Cardiac septum (tissue), 1 donor: ENCODE measurements around the gene SLC16A11. TPM values are rescaled to one million over a fixed set of nuclear protein-coding genes. Genes with fewer than 3 reads are reported as not detected.

ENCODE experiments used
- DNase-seq: peaks from one replicate; pipeline ENCODE4 v3.0.0-alpha.2; 2020; ENCODE audit warnings: low spot score
- intact Hi-C: fragments of 100-400 bp; cut with DNase I; formaldehyde crosslinking; loops from one replicate; pipeline ENCODE4 v1.14.0; 2022
- total RNA-seq: library from RNA; stranded (reverse); fragmentation: NEBNext Ultra II Directional; extraction: Animal tissue kit (Norgen Biotek cat#: 25700); gene quantifications from one replicate; pipeline ENCODE4 v1.2.1, GENCODE V29; 2021
- donor health status: DM: no; HTN: no; CAD: no.

Gene SLC16A11
- total RNA-seq, 1 donor from 2014 or later = 1.1 TPM

DNA sequence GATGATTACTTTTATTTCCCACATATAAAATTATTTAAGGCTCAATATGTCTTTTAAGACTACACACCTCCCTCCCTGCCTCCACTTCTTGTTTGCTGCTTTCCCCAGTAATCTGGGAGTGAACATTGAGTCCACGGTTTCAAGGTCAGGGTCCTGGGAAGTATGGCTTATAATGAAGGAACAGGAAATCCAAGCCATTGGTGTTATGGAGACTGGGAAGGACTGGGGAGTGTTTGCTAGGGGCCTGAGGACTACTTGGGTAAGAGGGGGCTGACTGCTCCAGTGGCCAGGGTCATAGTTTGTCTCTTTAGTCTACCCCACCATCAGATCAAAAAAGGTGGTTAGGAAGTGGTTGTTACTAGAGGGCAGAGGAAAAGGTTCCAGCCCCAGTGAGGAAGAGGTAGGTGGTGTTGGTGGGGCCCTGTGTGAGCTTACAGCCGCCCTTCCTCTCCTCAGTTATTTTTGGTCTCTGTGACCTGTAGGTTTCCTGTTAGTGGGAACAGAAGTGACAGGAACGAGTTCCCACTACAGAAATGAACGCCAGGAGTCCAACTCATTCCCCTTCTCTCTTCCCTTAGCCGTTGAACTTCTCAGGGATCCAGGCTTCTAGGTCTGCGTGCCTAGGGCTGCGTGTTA lies 8.8 kb downstream of the SLC16A11 start:
- DNase-seq = no peak
- intact Hi-C loops = no loop called here

DNA sequence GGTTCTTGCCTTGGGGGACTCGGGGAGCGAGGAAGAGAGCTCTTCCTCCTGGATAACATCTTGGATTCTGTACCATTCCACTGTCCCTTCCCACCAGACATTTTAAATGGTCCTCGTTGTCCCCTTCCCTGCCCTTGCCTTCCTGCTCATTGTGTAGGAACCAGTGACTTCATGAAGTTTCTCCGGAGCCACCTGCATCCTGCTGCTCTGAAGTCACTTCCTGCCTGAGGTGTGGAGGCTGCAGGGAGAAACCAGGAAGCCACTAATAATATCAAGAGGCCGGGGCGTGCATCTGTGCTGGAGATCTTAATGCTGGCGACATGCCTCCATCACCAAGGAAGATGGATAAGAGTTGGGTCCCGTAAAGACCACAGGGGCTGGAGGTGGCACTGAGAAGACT lies 14.2 kb downstream of the SLC16A11 start:
- intact Hi-C loops = no loop called here
- DNase-seq = no peak

DNA sequence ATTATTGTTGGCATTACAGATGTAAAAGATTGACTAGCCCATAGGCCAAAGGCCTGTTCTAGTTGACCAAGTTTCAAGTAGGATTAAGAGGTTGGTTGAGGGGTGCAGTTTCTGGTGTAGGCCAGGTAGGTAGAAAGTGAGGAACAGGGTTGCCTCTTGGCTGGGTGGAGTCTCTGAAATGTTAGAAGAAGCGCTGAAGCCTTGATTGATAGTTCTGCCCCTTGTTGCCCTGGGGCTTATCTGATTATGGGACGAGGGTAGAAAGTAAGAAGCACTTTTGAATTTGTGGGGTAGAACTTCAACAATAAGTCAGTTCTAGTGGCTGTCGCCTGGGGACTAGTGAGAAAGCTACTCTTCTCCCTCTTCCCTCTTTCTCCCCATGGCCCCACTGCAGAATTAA lies 14.8 kb downstream of the SLC16A11 start:
- DNase-seq = no peak
- intact Hi-C loops = no loop called here

DNA sequence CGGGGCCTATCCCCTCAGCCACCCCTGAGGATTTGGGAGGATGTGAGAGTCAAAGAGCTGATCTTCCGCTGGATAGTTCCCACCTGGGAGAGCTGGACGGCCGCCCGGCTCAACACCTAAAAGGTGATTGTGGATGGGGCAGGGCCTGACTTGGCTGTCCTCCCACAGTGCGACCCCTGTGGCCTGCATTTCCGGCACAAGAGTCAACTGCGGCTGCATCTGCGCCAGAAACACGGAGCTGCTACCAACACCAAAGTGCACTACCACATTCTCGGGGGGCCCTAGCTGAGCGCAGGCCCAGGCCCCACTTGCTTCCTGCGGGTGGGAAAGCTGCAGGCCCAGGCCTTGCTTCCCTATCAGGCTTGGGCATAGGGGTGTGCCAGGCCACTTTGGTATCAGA lies 16.6 kb downstream of the SLC16A11 start:
- intact Hi-C loops = no loop called here
- DNase-seq = no peak

DNA sequence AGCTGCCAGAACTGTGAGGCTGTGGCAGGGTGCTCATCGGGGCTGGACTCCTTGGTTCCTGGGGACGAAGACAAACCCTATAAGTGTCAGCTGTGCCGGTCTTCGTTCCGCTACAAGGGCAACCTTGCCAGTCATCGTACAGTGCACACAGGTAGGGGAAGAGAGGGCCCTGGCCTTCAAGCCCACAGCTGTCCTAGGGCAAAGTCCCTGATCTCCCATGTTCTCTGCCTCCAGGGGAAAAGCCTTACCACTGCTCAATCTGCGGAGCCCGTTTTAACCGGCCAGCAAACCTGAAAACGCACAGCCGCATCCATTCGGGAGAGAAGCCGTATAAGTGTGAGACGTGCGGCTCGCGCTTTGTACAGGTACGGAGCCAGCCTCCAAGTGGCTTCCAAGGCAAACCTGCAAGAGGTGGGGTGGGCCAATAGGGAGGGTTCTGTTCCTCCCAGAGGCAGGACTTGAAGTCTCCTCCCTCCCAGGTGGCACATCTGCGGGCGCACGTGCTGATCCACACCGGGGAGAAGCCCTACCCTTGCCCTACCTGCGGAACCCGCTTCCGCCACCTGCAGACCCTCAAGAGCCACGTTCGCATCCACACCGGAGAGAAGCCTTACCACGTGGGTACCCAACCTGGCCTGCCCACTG lies 17.3 kb downstream of the SLC16A11 start:
- intact Hi-C loops = no loop called here
- DNase-seq = no peak

DNA sequence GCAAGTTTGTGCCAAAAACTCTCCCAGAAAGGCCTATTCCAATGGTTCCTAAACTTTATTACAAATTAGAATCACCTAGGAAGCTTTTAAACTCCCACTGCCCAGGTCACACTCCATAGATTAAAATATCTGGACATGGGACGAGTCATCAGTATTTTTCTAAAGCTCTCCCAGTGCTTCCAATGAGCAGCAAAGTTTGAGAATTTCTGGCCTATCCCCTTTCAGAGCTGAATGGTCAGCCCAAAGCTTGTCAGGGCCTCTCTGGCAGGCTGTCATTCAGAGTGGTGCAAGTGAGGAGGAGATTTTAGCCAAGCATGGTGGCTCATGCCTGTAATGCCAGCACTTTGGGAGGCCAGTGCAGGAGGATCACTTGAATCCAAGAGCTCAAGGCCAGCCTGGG lies 18.6 kb downstream of the SLC16A11 start:
- intact Hi-C loops = no loop called here
- no peak for DNase-seq

DNA sequence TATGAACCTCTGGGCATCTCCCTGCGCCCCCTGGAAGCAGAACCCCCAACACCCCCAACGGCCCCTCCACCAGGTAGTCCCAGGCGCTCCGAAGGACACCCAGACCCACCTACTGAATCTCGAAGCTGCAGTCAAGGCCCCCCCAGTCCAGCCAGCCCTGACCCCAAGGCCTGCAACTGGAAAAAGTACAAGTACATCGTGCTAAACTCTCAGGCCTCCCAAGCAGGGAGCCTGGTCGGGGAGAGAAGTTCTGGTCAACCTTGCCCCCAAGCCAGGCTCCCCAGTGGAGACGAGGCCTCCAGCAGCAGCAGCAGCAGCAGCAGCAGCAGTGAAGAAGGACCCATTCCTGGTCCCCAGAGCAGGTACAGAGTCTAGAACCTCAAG lies 19.5 kb downstream of the SLC16A11 start:
- DNase-seq = peak; percentile 75
- intact Hi-C loops = loop anchor here (5.0 kb wide), 1 partner anchor 272 kb away; no protein-coding TSS in a partner anchor

DNA sequence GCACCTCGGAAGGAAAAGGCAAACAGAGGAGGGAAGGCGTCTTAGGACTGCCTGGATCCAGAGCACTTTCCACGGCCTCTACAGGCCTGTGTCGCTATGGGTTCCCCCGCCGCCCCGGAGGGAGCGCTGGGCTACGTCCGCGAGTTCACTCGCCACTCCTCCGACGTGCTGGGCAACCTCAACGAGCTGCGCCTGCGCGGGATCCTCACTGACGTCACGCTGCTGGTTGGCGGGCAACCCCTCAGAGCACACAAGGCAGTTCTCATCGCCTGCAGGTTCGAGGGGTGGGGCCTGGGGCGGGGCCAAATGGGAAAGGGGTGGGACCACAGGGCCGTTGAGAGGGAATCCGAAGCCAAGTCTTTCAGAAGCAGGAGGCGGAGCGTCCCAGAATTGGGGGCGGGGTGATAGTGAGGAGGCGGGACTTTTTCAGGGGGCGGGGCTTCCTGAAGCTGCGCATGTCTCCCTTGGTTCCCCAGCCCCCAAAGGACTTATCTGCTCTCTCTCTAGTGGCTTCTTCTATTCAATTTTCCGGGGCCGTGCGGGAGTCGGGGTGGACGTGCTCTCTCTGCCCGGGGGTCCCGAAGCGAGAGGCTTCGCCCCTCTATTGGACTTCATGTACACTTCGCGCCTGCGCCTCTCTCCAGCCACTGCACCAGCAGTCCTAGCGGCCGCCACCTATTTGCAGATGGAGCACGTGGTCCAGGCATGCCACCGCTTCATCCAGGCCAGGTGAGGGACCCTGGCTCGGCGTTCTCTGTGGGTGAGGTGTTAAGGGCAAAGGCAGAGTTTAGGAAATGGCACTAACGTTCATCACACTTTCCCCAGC lies 20.1 kb downstream of the SLC16A11 start:
- intact Hi-C loops = loop anchor here (5.0 kb wide), 1 partner anchor 271 kb away; no protein-coding TSS in a partner anchor
- peak; percentile 97 for DNase-seq

DNA sequence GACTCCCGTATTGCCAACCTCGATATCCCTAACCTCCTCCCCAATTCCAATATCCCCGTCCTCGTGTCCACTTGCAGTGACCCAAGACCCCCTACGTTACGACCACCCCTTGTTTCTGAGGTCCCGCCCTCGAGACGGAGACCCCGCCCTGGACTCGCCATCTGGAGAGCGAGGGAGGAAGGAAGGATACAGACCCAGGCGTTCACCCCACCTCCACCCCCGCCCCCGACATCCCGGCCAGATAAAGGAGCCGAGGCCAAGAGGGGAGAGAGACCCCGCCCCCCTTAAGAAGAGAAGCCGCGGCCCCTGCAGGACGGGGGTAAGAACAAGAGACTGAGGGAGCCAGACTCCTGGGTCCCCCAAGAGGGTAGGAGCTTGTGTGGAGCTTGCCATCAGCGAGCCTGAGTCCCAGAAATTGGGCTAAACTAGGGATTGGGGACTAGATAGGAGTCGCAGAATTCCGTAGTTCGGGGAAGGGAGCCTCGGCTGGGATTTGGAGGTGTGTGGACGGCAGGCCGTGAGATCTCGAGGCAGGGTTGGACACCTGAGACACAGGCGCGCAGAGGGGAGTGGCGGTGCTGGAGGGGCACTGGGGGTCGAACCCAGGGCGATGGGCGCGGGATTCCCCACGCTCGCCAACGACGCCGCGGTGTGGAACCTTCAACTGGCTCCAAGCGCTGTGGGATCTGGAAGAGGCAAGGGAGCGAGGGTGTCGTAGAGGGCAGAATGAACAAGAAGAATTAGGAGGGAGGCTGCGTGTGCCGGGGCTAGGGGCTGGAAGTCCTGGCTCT lies 20.9 kb downstream of the SLC16A11 start, which contains the start of gene BCL6B:
Gene BCL6B (plus strand): TSS at position 270 of the 791 bp plus-strand sequence. CDS start 622 bp downstream, outside the sequence.
- DNase-seq = peak; percentile 76
- intact Hi-C loops = loop anchor here (5.0 kb wide), 1 partner anchor 271 kb away; no protein-coding TSS in a partner anchor

DNA sequence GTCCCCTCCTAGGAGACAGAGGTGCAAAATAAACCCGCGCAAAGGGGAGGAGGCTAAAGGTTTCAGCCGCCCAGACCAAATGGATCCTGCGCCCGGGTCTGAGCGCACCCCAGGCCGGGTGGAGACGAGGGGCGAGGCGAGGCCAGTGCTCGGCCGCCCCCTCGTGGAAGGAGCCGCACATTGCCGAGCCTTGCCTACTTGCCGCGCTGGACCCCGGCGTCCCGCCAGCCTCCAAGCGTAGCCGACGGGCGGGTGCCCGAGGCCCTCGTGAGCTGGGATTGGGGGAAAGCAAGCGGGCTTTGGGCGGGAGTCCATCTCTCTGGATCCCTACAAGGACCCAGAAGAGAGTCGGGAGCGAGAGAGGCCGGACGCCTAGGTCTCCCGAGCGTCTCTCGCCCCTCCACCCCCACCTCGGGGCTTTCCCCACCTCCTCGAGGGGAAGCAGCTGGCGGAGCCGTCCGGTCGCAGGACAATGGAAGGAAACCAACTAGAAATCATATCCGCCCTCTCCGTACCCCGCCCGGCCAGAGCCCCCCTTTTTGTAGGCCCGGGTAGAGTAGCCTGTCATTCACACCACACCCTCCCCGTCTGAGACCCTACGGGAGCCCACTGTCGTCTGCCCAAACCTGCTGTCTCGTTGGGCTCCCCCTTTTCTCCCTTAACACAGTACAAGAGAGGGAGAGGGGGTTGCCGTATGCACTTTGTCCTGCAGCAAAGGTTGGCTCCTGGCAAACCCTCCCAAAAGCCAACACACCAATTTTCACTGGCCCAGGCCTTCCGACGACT lies 21.7 kb downstream of the SLC16A11 start:
- intact Hi-C loops = loop anchor here (5.0 kb wide), 1 partner anchor 270 kb away; no protein-coding TSS in a partner anchor
- DNase-seq = peak; percentile 89

DNA sequence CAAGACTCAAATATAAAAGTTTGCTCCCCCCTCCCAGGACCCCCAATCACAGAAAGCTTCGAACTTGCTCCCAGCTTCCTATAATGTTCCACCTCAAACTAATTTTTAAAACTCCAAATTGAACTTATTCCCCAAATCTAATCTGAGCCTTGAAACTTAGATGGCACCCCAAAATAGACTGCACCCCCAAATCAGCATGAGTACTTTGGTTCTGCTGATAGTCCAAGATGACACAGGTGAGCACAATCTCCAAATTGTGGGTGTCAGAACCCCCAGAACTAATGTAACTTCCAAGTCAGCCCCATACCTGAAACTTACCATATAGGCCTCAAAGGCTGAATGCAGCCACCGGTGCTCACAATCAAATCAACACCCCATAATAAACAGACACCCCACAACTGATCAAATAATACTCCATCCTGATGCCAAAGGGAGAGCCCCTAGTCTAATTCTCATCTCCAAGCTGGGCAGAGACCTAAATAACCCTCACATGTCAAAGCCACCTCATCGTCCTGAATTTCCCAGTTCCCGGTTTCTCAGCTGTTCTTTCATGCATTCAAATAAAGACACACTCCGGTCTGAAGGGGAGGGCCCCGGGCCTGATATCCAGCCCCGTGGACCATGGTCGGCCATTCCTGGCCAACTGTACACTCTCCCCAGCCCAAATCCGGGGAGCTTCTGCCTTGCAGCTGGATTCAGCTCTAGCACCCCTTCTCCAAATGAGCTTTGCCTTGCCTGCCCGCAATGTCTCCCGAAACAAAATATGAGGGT lies 22.8 kb downstream of the SLC16A11 start:
- DNase-seq = no peak
- intact Hi-C loops = loop anchor here (5.0 kb wide), 1 partner anchor 269 kb away; no protein-coding TSS in a partner anchor

DNA sequence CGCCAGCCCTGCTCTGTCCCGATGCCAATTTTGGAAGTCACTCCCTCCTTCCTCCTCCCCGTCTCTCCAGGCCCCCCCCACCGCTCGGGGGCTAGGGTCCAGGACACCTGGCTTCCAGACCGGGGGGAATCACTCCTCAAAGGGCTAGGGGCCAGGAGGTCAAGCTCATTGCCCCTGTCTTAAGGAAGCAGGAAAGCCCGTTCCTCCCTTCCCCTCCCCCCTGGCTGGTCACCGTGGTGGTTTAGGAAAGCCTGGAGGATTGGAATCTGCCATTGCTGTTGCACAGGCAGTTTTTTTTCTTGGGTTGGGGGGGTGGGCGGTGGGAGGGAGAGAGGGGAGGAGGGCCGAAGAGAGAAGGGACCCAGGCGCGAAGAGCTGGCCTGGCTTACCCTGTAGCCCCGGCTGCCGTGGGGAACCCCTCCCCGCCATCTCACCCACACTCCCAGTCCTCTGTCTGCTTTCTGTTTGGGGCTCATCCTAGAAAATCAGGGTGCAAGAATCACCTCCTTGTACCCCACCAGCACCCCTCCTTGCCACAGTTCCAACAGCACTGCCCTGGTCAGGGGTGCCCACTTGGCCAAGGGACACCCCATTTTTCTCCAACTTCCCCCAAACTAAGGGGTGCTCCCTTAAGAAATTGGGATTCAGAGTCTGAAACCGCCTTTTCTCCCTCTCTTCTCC lies 23.9 kb downstream of the SLC16A11 start:
- peak; percentile 70 for DNase-seq
- intact Hi-C loops = loop anchor here (5.0 kb wide), 1 partner anchor 268 kb away; no protein-coding TSS in a partner anchor

DNA sequence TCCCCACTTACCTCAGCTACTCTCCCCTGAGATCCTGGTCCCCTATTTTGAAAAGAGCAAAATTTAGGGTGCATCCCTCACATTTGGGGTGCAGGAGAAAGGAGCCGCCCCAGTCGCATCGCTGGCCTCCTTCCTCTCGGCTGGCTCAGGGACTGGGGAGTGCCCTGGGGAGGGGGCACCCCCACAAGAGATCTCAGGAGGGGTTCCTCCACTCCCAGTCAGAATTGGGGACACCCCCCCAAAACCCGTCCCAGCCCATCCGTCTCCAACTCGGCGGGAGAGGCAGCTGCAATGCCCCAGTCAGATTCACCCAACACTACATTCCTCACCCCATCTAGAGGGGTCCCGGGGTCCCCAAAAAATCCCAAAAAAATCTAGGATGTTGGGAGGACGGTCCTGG lies 24.5 kb downstream of the SLC16A11 start:
- intact Hi-C loops = no loop called here
- no peak for DNase-seq

DNA sequence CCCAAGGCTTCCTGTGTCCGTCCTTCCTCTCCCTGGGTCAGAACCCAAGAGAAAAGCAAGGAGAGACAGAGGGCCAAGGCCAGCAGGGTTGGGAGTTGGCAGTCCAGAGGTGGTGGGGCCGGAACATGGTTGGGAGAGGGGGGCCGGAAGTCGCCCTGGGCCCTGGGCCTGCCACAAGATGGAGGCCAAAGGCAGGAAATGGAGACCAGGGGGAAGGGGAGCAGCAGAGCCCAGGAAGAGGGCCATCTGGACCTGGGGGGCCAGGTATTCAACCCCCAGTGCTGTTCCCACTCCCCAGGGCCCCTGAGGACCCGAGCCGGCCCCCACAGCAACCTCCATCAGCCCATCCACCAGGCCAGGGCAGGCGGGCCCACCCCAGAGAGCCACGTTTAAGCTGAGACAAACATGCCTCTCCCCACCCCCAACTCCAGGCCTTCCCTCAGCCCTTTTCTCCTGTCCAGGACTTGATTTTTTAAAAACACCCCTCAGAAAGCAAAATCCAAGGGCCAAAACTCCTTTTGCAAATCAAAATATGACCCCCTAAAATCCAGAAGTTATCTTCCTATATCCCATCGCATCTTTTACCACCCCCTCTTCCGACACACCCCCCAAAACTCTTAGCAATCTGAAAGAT lies 25.4 kb downstream of the SLC16A11 start:
- no peak for DNase-seq
- intact Hi-C loops = no loop called here

DNA sequence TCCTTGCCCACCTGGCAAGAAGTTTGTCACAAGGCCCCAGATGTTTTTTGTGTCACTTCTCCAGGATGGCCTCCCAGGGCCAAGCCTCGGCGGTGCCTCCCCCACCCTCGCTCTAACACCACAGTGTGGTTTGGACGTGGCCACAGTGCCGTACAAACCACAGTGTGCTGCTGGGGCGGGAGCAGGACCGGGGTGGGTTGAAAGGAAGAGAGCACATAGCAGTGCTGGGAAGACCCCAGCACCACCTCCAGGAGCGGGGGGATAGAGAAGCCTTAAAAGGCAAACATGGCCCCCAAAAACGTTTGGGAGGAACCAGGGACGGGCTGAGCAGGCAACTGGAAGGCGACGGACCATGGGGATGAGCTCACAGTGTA lies 26.1 kb downstream of the SLC16A11 start:
- intact Hi-C loops = no loop called here
- DNase-seq = no peak

DNA sequence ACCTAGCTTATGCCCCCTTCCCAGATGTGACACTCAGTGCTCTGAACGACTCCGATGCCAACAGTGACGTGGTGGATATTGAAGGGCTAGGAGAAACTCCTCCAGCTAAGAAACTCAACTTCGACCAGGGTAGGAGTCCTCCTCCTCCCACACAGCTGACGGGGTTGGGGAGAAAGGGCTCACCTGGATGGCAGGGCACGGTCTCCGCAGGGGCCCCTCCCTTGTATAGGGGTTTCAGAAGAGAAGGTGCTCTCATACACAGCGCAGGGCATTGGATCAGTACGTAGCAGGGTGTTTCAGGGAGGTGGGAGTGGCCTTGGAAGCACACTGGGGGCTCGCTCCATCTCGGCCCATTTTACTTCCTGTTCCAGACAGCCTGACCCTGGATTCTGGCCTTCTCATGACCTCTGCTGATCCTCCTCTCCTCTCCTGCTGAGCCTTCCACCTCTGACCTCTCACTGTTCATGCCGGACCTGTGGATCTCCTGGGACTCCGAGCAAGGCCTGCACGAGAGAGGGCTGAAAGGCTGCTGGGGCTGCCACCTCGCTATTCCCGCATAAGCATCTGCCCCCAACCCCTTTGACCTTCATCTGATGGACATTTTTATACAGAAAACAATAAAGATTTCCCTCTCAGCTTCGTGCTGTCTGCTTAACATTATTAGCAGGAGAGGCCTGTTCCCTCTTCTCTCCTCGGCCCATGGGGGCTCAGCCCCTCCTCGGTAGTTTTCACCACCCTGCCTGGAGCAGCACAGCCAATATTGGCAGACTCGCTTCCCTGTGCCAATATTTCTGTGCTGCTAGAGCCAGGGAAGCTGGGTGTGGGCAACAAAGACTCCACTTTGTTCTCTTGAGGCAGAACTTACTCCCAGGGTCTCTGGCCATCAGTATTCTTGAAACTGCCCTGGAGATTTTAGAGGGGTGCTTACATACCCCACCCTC lies 26.7 kb downstream of the SLC16A11 start:
- DNase-seq = no peak
- intact Hi-C loops = no loop called here
